ENCODE data around the gene SLC52A1. TPM values are rescaled to one million over a fixed set of nuclear protein-coding genes. Genes with fewer than 3 reads are reported as not detected.
"Not testable (repeated sequence)": the region's sequence is repeated elsewhere in the genome, so short reads cannot be mapped to it uniquely, and the experiment has no call there.

The SLC52A1 gene
- total RNA-seq (under 1 TPM in 1 of 9 donors, not detected in 8; 0.12 TPM), polyA plus RNA-seq (not detected)
- long read RNA-seq, donor 1, result 0 reads
- long read RNA-seq, donor 2, result 0 reads
- long read RNA-seq, donor 3, result 0 reads

GRCh38 chr17:5035315-5035714 lies at the start of gene SLC52A1:
Gene SLC52A1 (minus strand): TSS chr17:5035426. CDS start chr17:5034606, 820 bp downstream.
- no peak for DNase-seq

GRCh38 chr17:5080591-5080990 lies 45.4 kb upstream of the SLC52A1 start:
- Histone ChIP-seq H3K9me3 (peaks cover 0 to 34% (median 3%) of the 10 kb centered on the region in 12 donors), H3K27me3 (no peaks in the 10 kb centered on the region), H3K4me3 (no peak overlapping the region), H3K36me3 (peaks cover 0 to 16% (median 0%) of the 10 kb centered on the region in 9 donors), H3K4me1 (peaks cover 0 to 27% (median 11%) of the 10 kb centered on the region in 12 donors), H3K27ac (no peak overlapping the region)
- 80 to 87% (median 83%) methylated on average over 3 of the region's 3 CpGs for WGBS, 4 donors
- TF ChIP-seq POLR2A (IDR thresholded peaks at IDR 0.05) (no peak), CTCF (IDR thresholded peaks at IDR 0.05) (no peak)
- ATAC-seq, result no peak
- intact Hi-C loops (cut with DNase I), result no loop called here
- DNase-seq, result no peak

More at GRCh38 chr17:5035315-5035714, at the start of gene SLC52A1:
- Histone ChIP-seq H3K4me1 (peaks cover 0 to 20% (median 3%) of the 10 kb centered on the region in 12 donors), H3K9me3 (no peaks in the 10 kb centered on the region), H3K4me3 (peak within 1 kb of the TSS in 5 of 12 donors; percentile 24 to 40 (median 28)), H3K27ac (no peak within 1 kb of the TSS), H3K36me3 (no peaks in the 10 kb centered on the region), H3K27me3 (peaks cover 0 to 20% (median 4%) of the 10 kb centered on the region in 9 donors)
- no peak for ATAC-seq
- WGBS, 4 donors, result 5 to 9% (median 7%) methylated on average over 20 to 24 of the region's 24 CpGs
- TF ChIP-seq CTCF (IDR thresholded peaks at IDR 0.05), result no peak
- TF ChIP-seq POLR2A (IDR thresholded peaks at IDR 0.05), result no peak
- intact Hi-C loops (cut with DNase I), result no loop called here

GRCh38 chr17:5078106-5079028 lies 43.1 kb upstream of the SLC52A1 start, which contains the start of gene ZFP3:
Gene ZFP3 (plus strand): TSS chr17:5078467. CDS start chr17:5091505, 13,038 bp downstream.
- TF ChIP-seq POLR2A (IDR thresholded peaks at IDR 0.05) (peak in 1 of 2 donors; percentile 63), CTCF (IDR thresholded peaks at IDR 0.05) (peak in 3 of 12 donors; percentile 10 to 33 (median 10))
- ATAC-seq (peak; percentile 88 to 97 (median 97)), DNase-seq (peak; percentile 87 to 94 (median 90))
- Histone ChIP-seq H3K36me3 (peaks cover 0 to 6% (median 0%) of the 10 kb centered on the region in 9 donors), H3K4me3 (peak within 1 kb of the TSS; percentile 66 to 94 (median 82)), H3K4me1 (peaks cover 0 to 27% (median 11%) of the 10 kb centered on the region in 12 donors), H3K27ac (peak within 1 kb of the TSS; percentile 68 to 93 (median 88)), H3K27me3 (no peaks in the 10 kb centered on the region), H3K9me3 (peaks cover 0 to 15% (median 0%) of the 10 kb centered on the region in 12 donors)
- intact Hi-C loops (cut with DNase I), result loop anchor here in 1 of 10 donors (5.0 kb wide), 1 partner anchor 34 kb away; the partner anchor contains the start of gene ZNF232
- 0% methylated on average over 39 to 75 of the region's 75 CpGs for WGBS, 4 donors

GRCh38 chr17:5077781-5078105 lies 42.5 kb upstream of the SLC52A1 start:
- TF ChIP-seq POLR2A (IDR thresholded peaks at IDR 0.05), result no peak
- no peak for TF ChIP-seq CTCF (IDR thresholded peaks at IDR 0.05)
- Histone ChIP-seq H3K27me3 (no peaks in the 10 kb centered on the region), H3K27ac (peak overlapping the region; percentile 3 to 93 (median 88)), H3K4me1 (peaks cover 0 to 27% (median 11%) of the 10 kb centered on the region in 12 donors), H3K36me3 (peaks cover 0 to 6% (median 0%) of the 10 kb centered on the region in 9 donors), H3K4me3 (peak overlapping the region; percentile 66 to 94 (median 82)), H3K9me3 (peaks cover 0 to 9% (median 0%) of the 10 kb centered on the region in 12 donors)
- intact Hi-C loops (cut with DNase I), result loop anchor here in 1 of 10 donors (5.0 kb wide), 1 partner anchor 35 kb away; the partner anchor contains the start of gene ZNF232
- DNase-seq (no peak), ATAC-seq (peak; percentile 19 to 35 (median 30))
- 12 to 29% (median 15%) methylated on average over 14 of the region's 14 CpGs for WGBS, 4 donors

GRCh38 chr17:5077275-5077674 lies 42.0 kb upstream of the SLC52A1 start:
- not testable (repeated sequence) for H3K9me3 ChIP-seq, ATAC-seq, H3K27me3 ChIP-seq, H3K36me3 ChIP-seq, DNase-seq
- peak overlapping the region in 10 of 12 donors; percentile 82 to 93 (median 88) for H3K27ac ChIP-seq
- WGBS, 4 donors, result 93 to 97% (median 97%) methylated on average over 24 of the region's 24 CpGs
- H3K4me3 ChIP-seq, result peak overlapping the region in 11 of 12 donors; percentile 66 to 94 (median 81)
- intact Hi-C loops (cut with DNase I), result loop anchor here in 1 of 10 donors (5.0 kb wide), 1 partner anchor 35 kb away; the partner anchor contains the start of gene ZNF232
- peaks cover 0 to 27% (median 11%) of the 10 kb centered on the region in 12 donors for H3K4me1 ChIP-seq

GRCh38 chr17:5075472-5075871 lies 40.2 kb upstream of the SLC52A1 start:
- H3K27me3 ChIP-seq, H3K4me3 ChIP-seq, DNase-seq, ATAC-seq, H3K9me3 ChIP-seq, H3K27ac ChIP-seq, H3K36me3 ChIP-seq: not testable (repeated sequence)
- 85 to 91% (median 88%) methylated on average over 4 to 5 of the region's 5 CpGs for WGBS, 4 donors
- intact Hi-C loops (cut with DNase I), result loop anchor here in 1 of 10 donors (5.0 kb wide), 1 partner anchor 37 kb away; the partner anchor contains the start of gene ZNF232
- H3K4me1 ChIP-seq, result peaks cover 0 to 24% (median 10%) of the 10 kb centered on the region in 12 donors
